Activated CD4-positive, alpha-beta memory T cell treated with anti-CD3 and anti-CD28 coated beads for 36 hours (primary cell): ENCODE data around the gene SCN4B. TPM values are rescaled to one million over a fixed set of nuclear protein-coding genes. Genes with fewer than 3 reads are reported as not detected.
"Not testable (repeated sequence)": the region's sequence is repeated elsewhere in the genome, so short reads cannot be mapped to it uniquely, and the experiment has no call there.

Experiments
- CTCF ChIA-PET: fragments of 350-600 bp; sonication (Branson Sonifier 250); formaldehyde crosslinking; loops from one replicate; lab custom pipeline; 2021; ENCODE audit warnings: antibody characterized with exemption, inconsistent platforms; lab: Charles Lee
- POLR2A ChIA-PET: fragments of 350-600 bp; sonication (Branson Sonifier 250); formaldehyde crosslinking; loops from one replicate; lab custom pipeline; 2021; ENCODE audit warnings: antibody characterized with exemption; lab: Charles Lee
- DNase-seq: peaks from one replicate; pipeline ENCODE4 v3.0.0-alpha.2; 2020
- H3K27ac Mint-ChIP-seq: one replicate; pipeline ENCODE4 v1.8.0; 2021; ENCODE audit warnings: mixed read lengths
- H3K27me3 Mint-ChIP-seq: one replicate; pipeline ENCODE4 v1.8.0; 2021; ENCODE audit warnings: mixed read lengths
- H3K36me3 Mint-ChIP-seq: one replicate; pipeline ENCODE4 v1.8.0; 2021; ENCODE audit warnings: mixed read lengths
- H3K4me1 Mint-ChIP-seq: one replicate; pipeline ENCODE4 v1.8.0; 2021; ENCODE audit warnings: low read depth, mixed read lengths
- H3K4me3 Mint-ChIP-seq: one replicate; pipeline ENCODE4 v1.8.0; 2021; ENCODE audit warnings: mild to moderate bottlenecking, mixed read lengths
- H3K9me3 Mint-ChIP-seq: one replicate; pipeline ENCODE4 v1.8.0; 2021; ENCODE audit warnings: mixed read lengths
- intact Hi-C: fragments of 100-400 bp; cut with micrococcal nuclease; formaldehyde crosslinking; loops from one replicate; pipeline ENCODE4 v1.15.1; 2023
- total RNA-seq, 2 experiments: library from RNA; stranded (reverse); gene quantifications; one replicate each; pipeline ENCODE4 v1.2.3, GENCODE V29; 2021

Gene SCN4B
- total RNA-seq, 2 experiments from 2014 or later: 0.22 to 0.36 TPM

GRCh38 chr11:118190942-118191506 lies 38.4 kb upstream of the SCN4B start:
- Mint-ChIP-seq H3K36me3 (peaks cover 45% of the 10 kb centered on the region), H3K27me3 (peaks cover 10% of the 10 kb centered on the region)
- POLR2A ChIA-PET, intact Hi-C loops, H3K27ac Mint-ChIP-seq, DNase-seq, H3K9me3 Mint-ChIP-seq, H3K4me3 Mint-ChIP-seq, H3K4me1 Mint-ChIP-seq, CTCF ChIA-PET: not testable (repeated sequence)

- POLR2A ChIA-PET: no interaction called here
- CTCF ChIA-PET: interaction anchor here (2.3 to 2.8 kb wide), 2 partner anchors 15 kb away, joined by 12 to 22 read pairs; no protein-coding TSS in a partner anchor
- no peak for DNase-seq
- H3K4me3 Mint-ChIP-seq: no peak overlapping the region
- H3K36me3 Mint-ChIP-seq: peaks cover 7% of the 10 kb centered on the region
- H3K9me3 Mint-ChIP-seq: no peaks in the 10 kb centered on the region
- H3K27me3 Mint-ChIP-seq: peaks cover 10% of the 10 kb centered on the region
- intact Hi-C loops: loop anchor here (5.0 kb wide), 1 partner anchor 39 kb away; no protein-coding TSS in a partner anchor
- H3K4me1 Mint-ChIP-seq: no peaks in the 10 kb centered on the region
- H3K27ac Mint-ChIP-seq: no peak overlapping the region
These were observed 33.9 kb upstream of the SCN4B start for GRCh38 chr11:118186346-118187107.

GRCh38 chr11:118184784-118185579 lies 32.4 kb upstream of the SCN4B start:
- no peak for DNase-seq
- no peaks in the 10 kb centered on the region for H3K4me1 Mint-ChIP-seq
- no peak overlapping the region for H3K4me3 Mint-ChIP-seq
- ChIA-PET CTCF (interaction anchor here (0.6 to 2.3 kb wide), 2 partner anchors 13 to 171 kb away, joined by 3 to 12 read pairs; no protein-coding TSS in a partner anchor), POLR2A (no interaction called here)
- peaks cover 8% of the 10 kb centered on the region for H3K27me3 Mint-ChIP-seq
- no peak overlapping the region for H3K27ac Mint-ChIP-seq
- H3K9me3 Mint-ChIP-seq: no peaks in the 10 kb centered on the region
- no peaks in the 10 kb centered on the region for H3K36me3 Mint-ChIP-seq
- intact Hi-C loops: loop anchor here (5.0 kb wide), 1 partner anchor 38 kb away; no protein-coding TSS in a partner anchor

- H3K36me3 Mint-ChIP-seq, DNase-seq, H3K27me3 Mint-ChIP-seq, H3K9me3 Mint-ChIP-seq, H3K27ac Mint-ChIP-seq, intact Hi-C loops, H3K4me3 Mint-ChIP-seq, POLR2A ChIA-PET, H3K4me1 Mint-ChIP-seq: not testable (repeated sequence)
- CTCF ChIA-PET: interaction anchor here (2.3 kb wide), 1 partner anchor 12 kb away, joined by 12 read pairs; no protein-coding TSS in a partner anchor
These were observed 31.1 kb upstream of the SCN4B start for GRCh38 chr11:118183691-118184090.

GRCh38 chr11:118180300-118180703 lies 27.7 kb upstream of the SCN4B start:
- Mint-ChIP-seq H3K27ac (no peak overlapping the region), H3K9me3 (no peaks in the 10 kb centered on the region), H3K4me1 (no peaks in the 10 kb centered on the region), H3K36me3 (no peaks in the 10 kb centered on the region), H3K4me3 (no peak overlapping the region), H3K27me3 (peaks cover 8% of the 10 kb centered on the region)
- CTCF ChIA-PET: interaction anchor here (0.9 to 4.4 kb wide), 3 partner anchors 10 to 115 kb away, joined by 3 to 38 read pairs (median 5); no protein-coding TSS in a partner anchor
- intact Hi-C loops: no loop called here
- DNase-seq: no peak
- POLR2A ChIA-PET: no interaction called here

- Mint-ChIP-seq H3K4me3 (no peak overlapping the region), H3K9me3 (no peaks in the 10 kb centered on the region), H3K27me3 (peaks cover 9% of the 10 kb centered on the region), H3K36me3 (no peaks in the 10 kb centered on the region), H3K4me1 (no peaks in the 10 kb centered on the region), H3K27ac (no peak overlapping the region)
- CTCF ChIA-PET: no interaction called here
- DNase-seq: no peak
- POLR2A ChIA-PET: no interaction called here
- intact Hi-C loops: no loop called here
These were observed 24.1 kb upstream of the SCN4B start for GRCh38 chr11:118176778-118177134.

- no peak within 1 kb of the TSS for H3K27ac Mint-ChIP-seq
- CTCF ChIA-PET: no interaction called here
These were observed 23.6 kb upstream of the SCN4B start, which contains the start of gene SCN2B for GRCh38 chr11:118175993-118176777. SCN2B (minus strand) TSS chr11:118176639; CDS start chr11:118176431, 208 bp downstream.

GRCh38 chr11:118175031-118175992 lies 22.7 kb upstream of the SCN4B start:
- no peaks in the 10 kb centered on the region for H3K9me3 Mint-ChIP-seq
- H3K4me3 Mint-ChIP-seq: no peak overlapping the region
- no peak overlapping the region for H3K27ac Mint-ChIP-seq
- H3K4me1 Mint-ChIP-seq: no peaks in the 10 kb centered on the region
- no peak for DNase-seq
- peaks cover 9% of the 10 kb centered on the region for H3K27me3 Mint-ChIP-seq
- CTCF ChIA-PET: no interaction called here
- intact Hi-C loops: no loop called here
- POLR2A ChIA-PET: interaction anchor here (0.5 kb wide), 1 partner anchor 190 kb away, joined by 5 read pairs; no protein-coding TSS in a partner anchor
- H3K36me3 Mint-ChIP-seq: no peaks in the 10 kb centered on the region

More at GRCh38 chr11:118175993-118176777, 23.6 kb upstream of the SCN4B start, which contains the start of gene SCN2B:
- Mint-ChIP-seq H3K4me1 (no peaks in the 10 kb centered on the region), H3K36me3 (no peaks in the 10 kb centered on the region), H3K27me3 (peaks cover 9% of the 10 kb centered on the region), H3K9me3 (no peaks in the 10 kb centered on the region), H3K4me3 (no peak within 1 kb of the TSS)
- intact Hi-C loops: no loop called here
- POLR2A ChIA-PET: no interaction called here
- DNase-seq: no peak

- Mint-ChIP-seq H3K27ac (no peak overlapping the region), H3K27me3 (peaks cover 9% of the 10 kb centered on the region), H3K4me1 (no peaks in the 10 kb centered on the region), H3K36me3 (no peaks in the 10 kb centered on the region), H3K4me3 (no peak overlapping the region), H3K9me3 (no peaks in the 10 kb centered on the region)
- POLR2A ChIA-PET: no interaction called here
- CTCF ChIA-PET: interaction anchor here (0.8 to 5.6 kb wide), 3 partner anchors 10 to 29 kb away, joined by 3 to 101 read pairs (median 70); no protein-coding TSS in a partner anchor
- intact Hi-C loops: no loop called here
- DNase-seq: no peak
These were observed 21.5 kb upstream of the SCN4B start for GRCh38 chr11:118174006-118174567.

- Mint-ChIP-seq H3K27ac (no peak overlapping the region), H3K4me3 (no peak overlapping the region), H3K4me1 (no peaks in the 10 kb centered on the region), H3K27me3 (peaks cover 9% of the 10 kb centered on the region), H3K9me3 (no peaks in the 10 kb centered on the region), H3K36me3 (no peaks in the 10 kb centered on the region)
- no peak for DNase-seq
- ChIA-PET CTCF (interaction anchor here (0.6 to 5.6 kb wide), 55 partner anchors 9 to 989 kb away, joined by 3 to 101 read pairs (median 4); partner anchors contain the start of genes MPZL2, MPZL3, SCN4B and SMIM35), POLR2A (interaction anchor here (0.6 to 1.0 kb wide), 3 partner anchors 24 to 305 kb away, joined by 3 read pairs; no protein-coding TSS in a partner anchor)
- intact Hi-C loops: no loop called here
These were observed 19.7 kb upstream of the SCN4B start for GRCh38 chr11:118172356-118172755.
